Smooth muscle cell of the brain vasculature (primary cell): ENCODE measurements around the gene CEP250.
"Not testable (repeated sequence)": the region's sequence is repeated elsewhere in the genome, so short reads cannot be mapped to it uniquely, and the experiment has no call there.

Source experiments
- DNase-seq: peaks from one replicate; pipeline ENCODE4 v3.0.0-alpha.2; 2012; ENCODE audit warnings: low read depth, low spot score

The CEP250 gene

GRCh38 chr20:35454881-35455609, at the start of gene CEP250:
TSS of gene CEP250 (plus strand) at chr20:35455598. CDS start at chr20:35462368, 6,770 bp downstream.
- DNase-seq: peak; percentile 86

- no peak for DNase-seq
Measured at GRCh38 chr20:35405775-35406174, 49.6 kb upstream of the CEP250 start.

- no peak for DNase-seq
Measured at GRCh38 chr20:35408270-35408669, 47.1 kb upstream of the CEP250 start.

DNA sequence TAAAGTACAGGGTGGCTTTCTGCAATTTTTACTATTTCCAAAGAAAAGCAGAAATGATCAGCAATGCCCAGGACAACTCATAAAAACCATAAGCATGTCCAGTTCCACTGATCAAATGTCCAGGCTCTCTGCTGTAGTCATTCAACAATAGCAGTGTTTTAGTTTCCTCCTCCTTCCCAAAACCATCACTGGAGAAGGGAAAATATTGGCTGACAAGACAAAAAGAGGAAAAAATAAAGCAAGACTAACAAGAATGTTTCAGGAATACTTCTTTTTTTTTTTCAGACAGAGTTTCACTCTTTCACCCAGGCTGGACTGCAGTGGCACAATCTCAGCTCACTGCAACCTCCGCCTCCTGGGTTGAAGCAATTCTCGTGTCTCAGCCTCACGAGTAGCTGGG, 45.9 kb upstream of the CEP250 start:
- no peak for DNase-seq

- no peak for DNase-seq
Measured at GRCh38 chr20:35410613-35411012, 44.8 kb upstream of the CEP250 start.

- DNase-seq: no peak
Measured at GRCh38 chr20:35421322-35421721, 34.1 kb upstream of the CEP250 start.

GRCh38 chr20:35431621-35432429, 23.6 kb upstream of the CEP250 start:
- no peak for DNase-seq

GRCh38 chr20:35432430-35432735, 23.0 kb upstream of the CEP250 start:
- DNase-seq: no peak

DNA sequence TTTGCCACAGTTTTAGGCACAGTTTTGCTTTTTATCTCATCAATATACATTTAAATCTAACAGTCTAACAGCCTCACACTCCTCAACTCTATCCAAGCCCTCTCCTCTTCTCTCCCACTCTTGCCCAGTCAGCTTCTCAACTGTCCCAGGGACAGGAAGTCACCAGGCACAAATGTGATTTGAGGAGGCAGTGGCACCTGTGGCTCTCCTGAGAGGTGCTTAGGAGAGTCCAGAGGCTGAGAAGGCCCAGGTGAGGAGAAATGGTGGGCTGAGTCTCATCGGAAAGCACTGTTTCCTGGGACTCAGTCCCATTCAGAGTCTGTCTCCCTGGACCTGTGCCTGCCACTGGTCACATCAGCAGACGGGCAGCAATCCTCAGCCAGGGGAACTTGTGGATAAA, 22.1 kb upstream of the CEP250 start:
- DNase-seq: no peak

GRCh38 chr20:35434085-35435005, 21.1 kb upstream of the CEP250 start:
- no peak for DNase-seq

DNA sequence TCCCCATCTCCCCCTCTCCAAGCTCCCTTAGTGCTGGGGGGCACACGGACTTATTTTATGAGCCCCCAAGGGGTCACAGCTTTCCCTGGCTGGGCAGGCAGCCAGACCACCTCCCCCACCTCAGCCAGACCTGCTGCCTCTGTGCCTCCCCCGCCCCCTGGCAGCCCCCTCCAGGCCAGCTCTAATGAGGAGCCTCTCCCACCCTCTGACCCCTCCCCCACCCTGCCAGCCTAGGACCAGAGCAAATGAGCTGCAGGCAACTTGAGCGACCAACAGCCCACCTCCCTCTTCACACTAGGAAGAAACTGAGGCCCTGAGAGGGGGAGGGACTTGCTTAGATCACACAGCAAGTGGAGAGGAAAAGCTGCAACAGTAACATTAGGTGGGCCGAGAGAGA, 19.2 kb upstream of the CEP250 start:
- no peak for DNase-seq

DNA sequence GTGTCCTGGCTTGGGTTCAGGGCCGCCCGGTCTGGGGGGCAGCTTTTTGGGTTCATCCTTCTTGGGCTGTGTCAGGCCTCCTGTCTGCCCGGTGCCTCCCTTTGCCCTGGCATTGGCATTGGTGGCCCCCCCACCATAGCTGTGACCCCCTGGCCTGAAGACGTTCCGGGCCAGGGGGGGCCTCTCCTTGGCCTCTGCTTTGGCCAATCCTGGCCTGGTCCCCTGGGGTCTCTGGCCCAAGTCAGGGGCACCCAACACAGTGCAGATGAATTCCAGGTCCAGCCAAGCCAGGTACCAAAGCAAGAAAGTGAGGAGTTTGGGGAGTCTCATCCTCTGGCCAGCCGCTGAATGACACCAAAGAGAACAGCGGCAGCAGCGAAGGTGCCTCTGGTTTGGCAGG, 17.8 kb upstream of the CEP250 start:
- DNase-seq: no peak

GRCh38 chr20:35443003-35443402, 12.4 kb upstream of the CEP250 start:
- DNase-seq: no peak

DNA sequence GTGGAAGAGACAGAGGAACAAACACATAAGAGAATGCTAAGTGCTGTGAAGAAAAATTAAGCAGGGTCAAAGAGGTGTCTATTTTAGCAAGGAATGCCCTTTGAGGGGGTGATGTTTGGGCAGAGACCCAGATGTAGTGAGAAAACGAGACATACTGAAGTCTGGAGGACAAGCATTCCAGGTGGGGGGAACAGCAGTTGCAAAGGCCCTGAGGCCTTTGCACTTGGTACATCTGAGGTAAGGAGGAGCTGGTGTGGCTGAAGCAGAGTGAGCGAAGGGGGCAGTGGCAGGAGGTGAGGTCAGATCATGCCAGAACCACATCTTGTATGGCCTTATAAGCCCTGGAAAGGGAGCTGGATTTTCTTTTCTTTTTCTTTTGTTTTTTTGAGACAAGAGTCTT, 11.2 kb upstream of the CEP250 start:
- DNase-seq: no peak

DNA sequence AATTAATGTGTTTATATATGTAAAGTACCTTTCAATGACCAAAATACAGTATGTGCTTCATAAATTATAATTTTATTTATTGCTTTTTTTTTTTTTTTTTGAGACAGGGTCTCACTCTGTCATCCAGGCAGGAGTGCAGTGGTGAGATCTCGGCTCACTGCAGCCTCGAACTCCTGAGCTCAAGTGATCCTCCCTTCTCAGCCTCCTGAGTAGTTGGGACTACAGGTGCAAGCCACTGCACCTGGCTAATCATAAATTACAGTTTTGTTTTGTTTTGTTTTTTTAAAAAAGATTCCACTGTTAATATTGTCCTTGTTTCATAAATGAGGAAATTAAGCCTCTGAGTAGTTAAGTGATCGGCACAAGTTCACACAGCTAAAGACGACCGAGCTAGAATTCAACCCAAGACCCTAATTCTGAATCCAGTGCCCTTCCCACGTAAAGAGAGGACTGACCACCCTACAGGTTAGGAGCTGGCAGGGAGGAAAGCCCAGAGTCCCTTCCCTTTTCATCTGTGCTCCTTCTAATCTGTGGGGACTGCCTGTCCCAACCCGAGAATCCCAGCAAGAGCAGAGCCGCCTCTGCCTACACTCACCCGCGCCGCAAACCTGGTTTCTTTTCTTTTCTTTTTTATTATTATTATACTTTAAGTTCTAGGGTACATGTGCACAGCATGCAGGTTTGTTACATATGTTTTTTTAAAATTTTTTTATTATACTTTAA, 8.9 kb upstream of the CEP250 start:
- DNase-seq: no peak

GRCh38 chr20:35447082-35447789, 8.2 kb upstream of the CEP250 start:
- DNase-seq: peak; percentile 73

DNA sequence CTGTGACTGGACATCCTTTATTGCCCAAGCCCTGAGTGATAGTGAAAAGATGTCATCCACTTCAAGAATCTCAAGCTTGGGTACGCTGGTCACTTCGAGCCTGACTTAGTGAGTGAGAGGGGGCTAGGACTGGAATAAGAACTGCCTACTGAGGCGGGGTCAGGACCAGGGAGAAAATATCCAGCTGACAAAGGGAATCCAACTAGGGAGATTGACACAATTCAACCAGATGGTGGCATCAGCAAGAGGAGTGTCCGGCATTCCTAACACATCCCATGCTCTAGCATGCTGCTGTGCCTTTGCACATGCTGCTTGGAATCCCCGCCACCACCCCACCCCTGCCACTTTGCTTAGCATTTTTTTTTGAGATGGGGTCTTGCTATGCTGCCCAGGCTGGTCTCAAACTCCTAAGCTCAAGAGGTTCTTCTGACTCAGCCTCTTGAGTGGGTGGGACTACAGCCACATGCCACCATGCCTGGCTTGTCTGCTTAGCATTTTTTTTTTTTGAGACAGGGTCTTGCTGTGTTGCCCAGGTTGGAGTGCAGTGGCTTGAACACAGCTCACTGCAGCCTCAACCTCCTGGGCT, 6.5 kb upstream of the CEP250 start:
- DNase-seq: no peak

DNA sequence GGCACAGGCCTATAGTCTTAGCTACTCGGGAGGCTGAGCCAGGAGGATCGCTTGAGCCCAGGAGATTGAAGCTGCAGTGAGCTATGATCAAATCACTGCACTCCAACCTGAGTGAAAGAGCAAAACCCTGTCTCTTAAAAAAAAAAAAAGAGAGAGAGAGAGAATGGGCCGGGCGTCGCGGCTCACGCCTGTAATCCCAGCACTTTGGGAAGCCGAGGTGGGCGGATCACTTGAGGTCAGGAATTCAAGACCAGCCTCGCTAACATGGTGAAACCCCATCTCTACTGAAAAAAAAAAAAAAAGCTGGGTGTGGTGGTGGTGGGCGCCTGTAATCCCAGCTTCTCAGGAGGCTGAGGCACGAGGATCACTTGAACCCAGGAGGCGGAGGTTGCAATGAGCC, 5.5 kb upstream of the CEP250 start:
- DNase-seq: not testable (repeated sequence)

- no peak for DNase-seq
Measured at GRCh38 chr20:35451295-35451694, 4.1 kb upstream of the CEP250 start.

- DNase-seq: no peak
Measured at GRCh38 chr20:35453647-35454046, 1.8 kb upstream of the CEP250 start.
